ENCODE data around the gene KPNA2. TPM values are rescaled to one million over a fixed set of nuclear protein-coding genes. Genes with fewer than 3 reads are reported as not detected.

KPNA2 gene
- total and polyA plus RNA-seq, 2 of the 13 experiments (the other 11 are each of a cell fraction or from before 2014, with no cell fraction given) = 111 to 305 TPM

DNA sequence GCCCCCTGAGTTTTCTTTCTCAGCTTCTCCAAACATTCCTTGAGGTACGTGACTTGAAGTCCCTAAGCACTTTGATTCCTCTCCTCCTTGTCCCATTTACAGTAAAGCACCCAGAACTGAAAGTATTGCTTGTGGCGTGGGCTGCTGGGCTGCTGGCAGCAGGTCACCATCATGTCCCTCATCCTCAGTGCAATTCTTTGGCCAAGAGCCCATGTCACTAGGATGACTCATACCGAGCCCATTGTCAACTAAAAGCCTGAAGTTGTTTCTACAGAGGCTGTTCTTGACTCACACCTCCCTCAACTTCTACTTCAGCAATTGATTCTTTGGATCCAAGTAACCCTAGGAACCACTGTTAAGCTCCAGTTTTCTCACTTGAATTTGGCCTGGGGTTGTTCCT lies 54.3 kb downstream of the KPNA2 start (continued):
- TF ChIP-seq CREB1 (IDR thresholded peaks at IDR 0.05) = no peak
- no peak for TF ChIP-seq CREB1 (CRISPR knock-in tag; IDR thresholded peaks at IDR 0.05)
- TF ChIP-seq MEIS1 (CRISPR knock-in tag; IDR thresholded peaks at IDR 0.05; ENCODE audit: borderline replicate concordance) = no peak
- no peak for TF ChIP-seq HOXD1 (CRISPR knock-in tag; IDR thresholded peaks at IDR 0.05)
- peak; percentile 97 for TF ChIP-seq FOSL2 (CRISPR knock-in tag; IDR thresholded peaks at IDR 0.05)
- TF ChIP-seq JUNB (CRISPR knock-in tag; IDR thresholded peaks at IDR 0.05; ENCODE audit: borderline replicate concordance) = peak; percentile 39; the same call in 1 of the 2 replicates
- TF ChIP-seq NKX3-1 (CRISPR knock-in tag; IDR thresholded peaks at IDR 0.05) = no peak
- TF ChIP-seq, protein P1, sequence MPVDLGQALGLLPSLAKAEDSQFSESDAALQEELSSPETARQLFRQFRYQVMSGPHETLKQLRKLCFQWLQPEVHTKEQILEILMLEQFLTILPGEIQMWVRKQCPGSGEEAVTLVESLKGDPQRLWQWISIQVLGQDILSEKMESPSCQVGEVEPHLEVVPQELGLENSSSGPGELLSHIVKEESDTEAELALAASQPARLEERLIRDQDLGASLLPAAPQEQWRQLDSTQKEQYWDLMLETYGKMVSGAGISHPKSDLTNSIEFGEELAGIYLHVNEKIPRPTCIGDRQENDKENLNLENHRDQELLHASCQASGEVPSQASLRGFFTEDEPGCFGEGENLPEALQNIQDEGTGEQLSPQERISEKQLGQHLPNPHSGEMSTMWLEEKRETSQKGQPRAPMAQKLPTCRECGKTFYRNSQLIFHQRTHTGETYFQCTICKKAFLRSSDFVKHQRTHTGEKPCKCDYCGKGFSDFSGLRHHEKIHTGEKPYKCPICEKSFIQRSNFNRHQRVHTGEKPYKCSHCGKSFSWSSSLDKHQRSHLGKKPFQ (CRISPR knock-in tag; IDR thresholded peaks at IDR 0.05; ENCODE audit: insufficient replicate concordance) = no peak
- TF ChIP-seq, protein P2, sequence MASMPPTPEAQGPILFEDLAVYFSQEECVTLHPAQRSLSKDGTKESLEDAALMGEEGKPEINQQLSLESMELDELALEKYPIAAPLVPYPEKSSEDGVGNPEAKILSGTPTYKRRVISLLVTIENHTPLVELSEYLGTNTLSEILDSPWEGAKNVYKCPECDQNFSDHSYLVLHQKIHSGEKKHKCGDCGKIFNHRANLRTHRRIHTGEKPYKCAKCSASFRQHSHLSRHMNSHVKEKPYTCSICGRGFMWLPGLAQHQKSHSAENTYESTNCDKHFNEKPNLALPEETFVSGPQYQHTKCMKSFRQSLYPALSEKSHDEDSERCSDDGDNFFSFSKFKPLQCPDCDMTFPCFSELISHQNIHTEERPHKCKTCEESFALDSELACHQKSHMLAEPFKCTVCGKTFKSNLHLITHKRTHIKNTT (CRISPR knock-in tag; IDR thresholded peaks at IDR 0.05) = no peak
- peak; percentile 40; the same call in 1 of the 2 replicates for TF ChIP-seq SAP130 (CRISPR knock-in tag; IDR thresholded peaks at IDR 0.05; ENCODE audit: low read depth)
- no peak for TF ChIP-seq ZNF24 (IDR thresholded peaks at IDR 0.05)
- TF ChIP-seq ZNF441 (CRISPR knock-in tag; IDR thresholded peaks at IDR 0.05; ENCODE audit: borderline replicate concordance) = no peak
- TF ChIP-seq PCBP1 (IDR thresholded peaks at IDR 0.05; ENCODE audit: borderline replicate concordance, low read depth, low read length) = no peak
- TF ChIP-seq GTF3A (CRISPR knock-in tag; conservative IDR thresholded peaks at IDR 0.05) = no peak
- peak; percentile 53 for TF ChIP-seq TEAD3 (CRISPR knock-in tag; optimal IDR thresholded peaks at IDR 0.05; ENCODE audit: borderline replicate concordance)
- TF ChIP-seq, protein P3, sequence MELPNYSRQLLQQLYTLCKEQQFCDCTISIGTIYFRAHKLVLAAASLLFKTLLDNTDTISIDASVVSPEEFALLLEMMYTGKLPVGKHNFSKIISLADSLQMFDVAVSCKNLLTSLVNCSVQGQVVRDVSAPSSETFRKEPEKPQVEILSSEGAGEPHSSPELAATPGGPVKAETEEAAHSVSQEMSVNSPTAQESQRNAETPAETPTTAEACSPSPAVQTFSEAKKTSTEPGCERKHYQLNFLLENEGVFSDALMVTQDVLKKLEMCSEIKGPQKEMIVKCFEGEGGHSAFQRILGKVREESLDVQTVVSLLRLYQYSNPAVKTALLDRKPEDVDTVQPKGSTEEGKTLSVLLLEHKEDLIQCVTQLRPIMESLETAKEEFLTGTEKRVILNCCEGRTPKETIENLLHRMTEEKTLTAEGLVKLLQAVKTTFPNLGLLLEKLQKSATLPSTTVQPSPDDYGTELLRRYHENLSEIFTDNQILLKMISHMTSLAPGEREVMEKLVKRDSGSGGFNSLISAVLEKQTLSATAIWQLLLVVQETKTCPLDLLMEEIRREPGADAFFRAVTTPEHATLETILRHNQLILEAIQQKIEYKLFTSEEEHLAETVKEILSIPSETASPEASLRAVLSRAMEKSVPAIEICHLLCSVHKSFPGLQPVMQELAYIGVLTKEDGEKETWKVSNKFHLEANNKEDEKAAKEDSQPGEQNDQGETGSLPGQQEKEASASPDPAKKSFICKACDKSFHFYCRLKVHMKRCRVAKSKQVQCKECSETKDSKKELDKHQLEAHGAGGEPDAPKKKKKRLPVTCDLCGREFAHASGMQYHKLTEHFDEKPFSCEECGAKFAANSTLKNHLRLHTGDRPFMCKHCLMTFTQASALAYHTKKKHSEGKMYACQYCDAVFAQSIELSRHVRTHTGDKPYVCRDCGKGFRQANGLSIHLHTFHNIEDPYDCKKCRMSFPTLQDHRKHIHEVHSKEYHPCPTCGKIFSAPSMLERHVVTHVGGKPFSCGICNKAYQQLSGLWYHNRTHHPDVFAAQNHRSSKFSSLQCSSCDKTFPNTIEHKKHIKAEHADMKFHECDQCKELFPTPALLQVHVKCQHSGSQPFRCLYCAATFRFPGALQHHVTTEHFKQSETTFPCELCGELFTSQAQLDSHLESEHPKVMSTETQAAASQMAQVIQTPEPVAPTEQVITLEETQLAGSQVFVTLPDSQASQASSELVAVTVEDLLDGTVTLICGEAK (IDR thresholded peaks at IDR 0.05) = no peak
- TF ChIP-seq, protein P3 (CRISPR knock-in tag; IDR thresholded peaks at IDR 0.05) = no peak

Data from HepG2 (cell line).